ENCODE measurements around the gene GALNT17. TPM values are rescaled to one million over a fixed set of nuclear protein-coding genes. Genes with fewer than 3 reads are reported as not detected.

GALNT17 gene
- total RNA-seq, 4 donors from 2014 or later = 4.4 to 33.8 (median 11.3) TPM

GRCh38 chr7:71716690-71717089 lies 584.7 kb downstream of the GALNT17 start:
- Histone ChIP-seq H3K36me3 (no peaks in the 10 kb centered on the region), H3K27ac (no peak overlapping the region), H3K4me1 (no peaks in the 10 kb centered on the region), H3K4me3 (no peak overlapping the region), H3K9me3 (no peaks in the 10 kb centered on the region), H3K27me3 (no peaks in the 10 kb centered on the region)
- TF ChIP-seq POLR2A (IDR thresholded peaks at IDR 0.05) (no peak), CTCF (IDR thresholded peaks at IDR 0.05) (no peak)
- intact Hi-C loops (cut with DNase I; ENCODE audit: low total_unique reads) = no loop called here
- no peak for DNase-seq

DNA sequence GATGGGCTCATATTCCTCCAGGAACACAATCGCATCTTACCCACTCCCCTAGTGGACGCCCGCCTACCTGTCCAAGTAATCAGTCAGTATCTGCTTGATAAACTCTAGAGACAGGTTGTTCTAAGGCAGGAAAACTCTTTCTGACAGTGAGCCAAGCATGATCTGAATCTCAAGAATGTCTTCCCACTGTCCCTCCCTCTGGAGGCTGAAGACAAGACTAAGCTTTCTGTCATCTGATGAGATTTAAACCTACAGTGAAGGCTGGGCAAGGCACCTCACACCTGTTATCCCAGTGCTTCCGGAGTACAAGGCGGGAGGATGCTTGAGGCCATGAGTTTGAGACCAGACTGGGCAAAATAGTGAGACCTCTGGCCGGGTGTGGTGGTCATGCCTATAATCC lies 586.6 kb downstream of the GALNT17 start:
- Histone ChIP-seq H3K36me3 (no peaks in the 10 kb centered on the region), H3K27me3 (no peaks in the 10 kb centered on the region), H3K9me3 (no peaks in the 10 kb centered on the region), H3K27ac (no peak overlapping the region), H3K4me1 (no peaks in the 10 kb centered on the region), H3K4me3 (no peak overlapping the region)
- no peak for DNase-seq
- intact Hi-C loops (cut with DNase I; ENCODE audit: low total_unique reads) = no loop called here
- TF ChIP-seq CTCF (IDR thresholded peaks at IDR 0.05) (no peak), POLR2A (IDR thresholded peaks at IDR 0.05) (no peak)

- Histone ChIP-seq H3K27ac (no peak overlapping the region), H3K4me1 (no peaks in the 10 kb centered on the region), H3K4me3 (no peak overlapping the region), H3K36me3 (no peaks in the 10 kb centered on the region), H3K9me3 (no peaks in the 10 kb centered on the region), H3K27me3 (no peaks in the 10 kb centered on the region)
- intact Hi-C loops (cut with DNase I; ENCODE audit: low total_unique reads) = no loop called here
- no peak for TF ChIP-seq POLR2A (IDR thresholded peaks at IDR 0.05)
- no peak for TF ChIP-seq CTCF (IDR thresholded peaks at IDR 0.05)
- DNase-seq = no peak
Observed at GRCh38 chr7:71721742-71722141, 589.8 kb downstream of the GALNT17 start.

DNA sequence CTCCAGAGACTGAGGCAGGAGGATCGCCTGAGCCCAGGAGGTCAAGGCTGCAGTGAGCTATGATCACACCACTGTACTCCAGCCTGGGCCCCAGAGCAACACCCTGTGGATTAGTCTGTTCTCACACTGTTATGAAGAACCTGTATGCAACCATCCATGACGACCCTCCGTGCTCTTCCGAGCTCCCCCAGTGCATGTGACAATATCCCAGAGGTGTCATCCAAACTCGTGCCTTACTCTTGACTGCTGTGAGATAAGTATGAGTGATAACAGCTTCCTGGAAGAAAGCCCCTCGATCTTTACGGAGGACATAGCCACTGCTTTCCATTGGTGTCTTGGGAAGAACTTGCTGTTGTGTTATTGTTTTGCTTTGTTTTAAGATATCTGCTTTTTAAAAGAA lies 591.9 kb downstream of the GALNT17 start:
- TF ChIP-seq CTCF (IDR thresholded peaks at IDR 0.05) (no peak), POLR2A (IDR thresholded peaks at IDR 0.05) (no peak)

DNA sequence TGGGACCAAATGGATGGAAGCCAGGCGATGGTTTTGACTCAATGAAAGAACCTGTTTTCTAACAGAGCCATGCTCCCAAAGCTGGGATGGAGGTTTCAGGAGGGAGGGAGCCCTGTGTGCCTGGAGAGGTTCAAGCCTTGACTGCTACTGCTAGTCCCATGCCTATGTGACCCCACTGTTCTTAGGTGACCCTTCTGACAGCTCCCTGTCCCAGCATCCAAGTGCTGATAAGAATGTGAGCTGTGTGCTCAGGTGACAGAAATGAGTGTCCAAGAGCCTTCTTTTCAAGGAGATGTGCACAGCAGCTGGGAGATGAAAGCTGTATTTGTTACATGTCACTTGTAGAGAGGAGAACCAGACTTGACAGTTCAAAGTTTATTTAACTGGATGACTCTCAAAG lies 595.4 kb downstream of the GALNT17 start:
- DNase-seq = no peak
- Histone ChIP-seq H3K36me3 (no peaks in the 10 kb centered on the region), H3K27me3 (no peaks in the 10 kb centered on the region), H3K9me3 (no peaks in the 10 kb centered on the region), H3K4me3 (no peak overlapping the region), H3K27ac (no peak overlapping the region), H3K4me1 (no peaks in the 10 kb centered on the region)
- no peak for TF ChIP-seq CTCF (IDR thresholded peaks at IDR 0.05)
- no peak for TF ChIP-seq POLR2A (IDR thresholded peaks at IDR 0.05)
- intact Hi-C loops (cut with DNase I; ENCODE audit: low total_unique reads) = no loop called here

More for the DNA sequence above, 591.9 kb downstream of the GALNT17 start:
- no peaks in the 10 kb centered on the region for H3K9me3 ChIP-seq
- no peak for DNase-seq
- no peak overlapping the region for H3K4me3 ChIP-seq
- intact Hi-C loops (cut with DNase I; ENCODE audit: low total_unique reads) = no loop called here
- H3K27ac ChIP-seq = no peak overlapping the region
- H3K36me3 ChIP-seq = no peaks in the 10 kb centered on the region
- H3K27me3 ChIP-seq = no peaks in the 10 kb centered on the region
- H3K4me1 ChIP-seq = no peaks in the 10 kb centered on the region

All from uterus (tissue), 4 donors.